ENCODE measurements around the gene PACRG.

The PACRG gene

GRCh38 chr6:162999575-163000285, 272.0 kb downstream of the PACRG start:
- no peak for DNase-seq (ENCODE audit: low read depth in 2 of 3, low spot score in 1 of 3)

GRCh38 chr6:163001330-163001729, 273.6 kb downstream of the PACRG start:
- DNase-seq (ENCODE audit: low read depth in 2 of 3, low spot score in 1 of 3) = no peak

- DNase-seq (ENCODE audit: low read depth in 2 of 3, low spot score in 1 of 3) = no peak
Measured at GRCh38 chr6:163008186-163008585, 280.4 kb downstream of the PACRG start.

- DNase-seq (ENCODE audit: low read depth in 2 of 3, low spot score in 1 of 3) = no peak
Measured at GRCh38 chr6:163008626-163009025, 280.9 kb downstream of the PACRG start.

- no peak for DNase-seq (ENCODE audit: low read depth in 2 of 3, low spot score in 1 of 3)
Measured at GRCh38 chr6:163010145-163010544, 282.4 kb downstream of the PACRG start.

- DNase-seq (ENCODE audit: low read depth in 2 of 3, low spot score in 1 of 3) = no peak
Measured at GRCh38 chr6:163014736-163015135, 287.0 kb downstream of the PACRG start.

- DNase-seq (ENCODE audit: low read depth in 2 of 3, low spot score in 1 of 3) = no peak
Measured at GRCh38 chr6:163017801-163018200, 290.0 kb downstream of the PACRG start.

- DNase-seq (ENCODE audit: low read depth in 2 of 3, low spot score in 1 of 3) = no peak
Measured at GRCh38 chr6:163019926-163020325, 292.2 kb downstream of the PACRG start.

- no peak for DNase-seq (ENCODE audit: low read depth in 2 of 3, low spot score in 1 of 3)
Measured at GRCh38 chr6:163021054-163021453, 293.3 kb downstream of the PACRG start.

- DNase-seq (ENCODE audit: low read depth in 2 of 3, low spot score in 1 of 3) = no peak
Measured at GRCh38 chr6:163023700-163024099, 295.9 kb downstream of the PACRG start.

GRCh38 chr6:163026893-163027292, 299.1 kb downstream of the PACRG start:
- DNase-seq (ENCODE audit: low read depth in 2 of 3, low spot score in 1 of 3) = no peak

GRCh38 chr6:163030980-163031379, 303.2 kb downstream of the PACRG start:
- DNase-seq (ENCODE audit: low read depth in 2 of 3, low spot score in 1 of 3) = no peak

- DNase-seq (ENCODE audit: low read depth in 2 of 3, low spot score in 1 of 3) = no peak
Measured at GRCh38 chr6:163031931-163032330, 304.2 kb downstream of the PACRG start.

- DNase-seq (ENCODE audit: low read depth in 2 of 3, low spot score in 1 of 3) = no peak
Measured at GRCh38 chr6:163036160-163036645, 308.4 kb downstream of the PACRG start.

GRCh38 chr6:163038317-163038716, 310.5 kb downstream of the PACRG start:
- DNase-seq (ENCODE audit: low read depth in 2 of 3, low spot score in 1 of 3) = no peak

- no peak for DNase-seq (ENCODE audit: low read depth in 2 of 3, low spot score in 1 of 3)
Measured at GRCh38 chr6:163048345-163048744, 320.6 kb downstream of the PACRG start.

GRCh38 chr6:163053667-163054344, 326.0 kb downstream of the PACRG start:
- DNase-seq (ENCODE audit: low read depth in 2 of 3, low spot score in 1 of 3) = no peak

GRCh38 chr6:163054641-163055040, 326.9 kb downstream of the PACRG start:
- DNase-seq (ENCODE audit: low read depth in 2 of 3, low spot score in 1 of 3) = no peak

- DNase-seq (ENCODE audit: low read depth in 2 of 3, low spot score in 1 of 3) = no peak
Measured at GRCh38 chr6:163057260-163057659, 329.5 kb downstream of the PACRG start.

GRCh38 chr6:163062790-163063189, 335.0 kb downstream of the PACRG start:
- DNase-seq (ENCODE audit: low read depth in 2 of 3, low spot score in 1 of 3) = no peak

- no peak for DNase-seq (ENCODE audit: low read depth in 2 of 3, low spot score in 1 of 3)
Measured at GRCh38 chr6:163063561-163063960, 335.8 kb downstream of the PACRG start.

GRCh38 chr6:163064397-163064796, 336.6 kb downstream of the PACRG start:
- DNase-seq (ENCODE audit: low read depth in 2 of 3, low spot score in 1 of 3) = no peak

- DNase-seq (ENCODE audit: low read depth in 2 of 3, low spot score in 1 of 3) = no peak
Measured at GRCh38 chr6:163066200-163066599, 338.4 kb downstream of the PACRG start.
